OCI-LY7 (cell line): ENCODE data around the gene VPS37C. TPM values are rescaled to one million over a fixed set of nuclear protein-coding genes. Genes with fewer than 3 reads are reported as not detected.

Source experiments
- BruUV-seq: library from RNA; stranded (reverse); fragments of 400-500 nt; replicated peaks from 2 replicates; lab custom pipeline; 2021; lab: Mats Ljungman, UMichigan
- CTCF ChIA-PET: fragments of 300-600 bp; sonication (Branson Sonifier 250); formaldehyde crosslinking; loops from one replicate; lab custom pipeline; 2022; ENCODE audit warnings: antibody characterized with exemption; ENCODE audit not compliant: unreplicated experiment; lab: Charles Lee
- POLR2A ChIA-PET: fragments of 300-600 bp; sonication (Branson Sonifier 250); formaldehyde crosslinking; loops from one replicate; lab custom pipeline; 2022; ENCODE audit warnings: antibody characterized with exemption; lab: Charles Lee
- DNase-seq: peaks from one replicate; pipeline ENCODE4 v3.0.0-alpha.2; 2015; ENCODE audit warnings: low spot score
- H2AFZ ChIP-seq: fragments of 200-600 bp; sonication (generic), shearing (Covaris generic); 2 replicates; pipeline ENCODE4 v1.6.1; 2014; ENCODE audit warnings: mild to moderate bottlenecking, antibody characterized with exemption, low read length, moderate library complexity
- H3K27ac ChIP-seq: fragments of 200-600 bp; sonication (generic); 2 replicates; pipeline ENCODE4 v1.5.1; 2014; ENCODE audit warnings: mixed run types, low read depth, mild to moderate bottlenecking, moderate library complexity, low read length, inconsistent platforms; ENCODE audit not compliant: poor library complexity, severe bottlenecking
- H3K36me3 ChIP-seq: fragments of 200-600 bp; sonication (generic); 2 replicates; pipeline ENCODE4 v1.6.1; 2014; ENCODE audit warnings: mild to moderate bottlenecking, antibody characterized with exemption, low read length, moderate library complexity, mixed read lengths; ENCODE audit not compliant: insufficient read depth
- H3K4me1 ChIP-seq: fragments of 200-600 bp; sonication (generic); 2 replicates; pipeline ENCODE4 v1.5.1; 2014; ENCODE audit warnings: mild to moderate bottlenecking, low read length; ENCODE audit not compliant: insufficient read depth, poor library complexity, severe bottlenecking
- H3K4me2 ChIP-seq: fragments of 200-600 bp; sonication (generic); 2 replicates; pipeline ENCODE4 v1.6.1; 2014; ENCODE audit warnings: mild to moderate bottlenecking, low read length
- H3K4me3 ChIP-seq: fragments of 200-600 bp; sonication (generic); 2 replicates; pipeline ENCODE4 v1.5.1; 2014; ENCODE audit warnings: mild to moderate bottlenecking, low read depth, low read length; ENCODE audit not compliant: poor library complexity, severe bottlenecking
- H3K79me2 ChIP-seq: fragments of 200-600 bp; sonication (generic); 2 replicates; pipeline ENCODE4 v1.6.1; 2016; ENCODE audit warnings: low read depth, mild to moderate bottlenecking, low read length, moderate library complexity, mixed read lengths; ENCODE audit not compliant: insufficient read depth
- H3K9me2 ChIP-seq: fragments of 200-600 bp; sonication (generic); 2 replicates; pipeline ENCODE4 v1.6.1; 2016; ENCODE audit warnings: mild to moderate bottlenecking, low read length, mixed read lengths; ENCODE audit not compliant: insufficient read depth
- H3K9me3 ChIP-seq: fragments of 200-600 bp; sonication (generic); 2 replicates; pipeline ENCODE4 v1.6.1; 2014; ENCODE audit warnings: mild to moderate bottlenecking, mixed run types, low read length, mixed read lengths
- H4K20me1 ChIP-seq: fragments of 200-600 bp; sonication (generic); 2 replicates; pipeline ENCODE4 v1.6.1; 2014; ENCODE audit warnings: mild to moderate bottlenecking, antibody characterized with exemption, low read length, moderate library complexity, mixed read lengths; ENCODE audit not compliant: insufficient read depth
- CTCF ChIP-seq: fragments of 200-600 bp; sonication (generic); conservative IDR thresholded peaks from 2 replicates; pipeline ENCODE4 v1.5.1; 2014; ENCODE audit warnings: mild to moderate bottlenecking, antibody characterized with exemption, low read length, moderate library complexity, mixed read lengths
- EZH2phosphoT487 ChIP-seq: fragments of 200-600 bp; sonication (generic); IDR thresholded peaks from 2 replicates; pipeline ENCODE4 v1.6.1; 2018; ENCODE audit warnings: low read depth, borderline replicate concordance, mild to moderate bottlenecking, mixed run types, antibody characterized with exemption, low read length, moderate library complexity, mixed read lengths
- intact Hi-C: fragments of 100-400 bp; cut with micrococcal nuclease; formaldehyde crosslinking; loops from one replicate; pipeline ENCODE4 v1.10.0; 2022; ENCODE audit not compliant: unreplicated experiment
- total RNA-seq, 2 experiments: library from RNA; depleted of rRNA in 1 of 2; stranded (reverse); fragments of >200 nt in 1 of 2; shearing (Covaris generic) in 1 of 2; gene quantifications; 2 replicates each; pipeline ENCODE4 v1.2.3, GENCODE V29; 2014 to 2022

The VPS37C gene
- total RNA-seq, 2 experiments from 2014 or later: 10.3 to 12.8 TPM

DNA sequence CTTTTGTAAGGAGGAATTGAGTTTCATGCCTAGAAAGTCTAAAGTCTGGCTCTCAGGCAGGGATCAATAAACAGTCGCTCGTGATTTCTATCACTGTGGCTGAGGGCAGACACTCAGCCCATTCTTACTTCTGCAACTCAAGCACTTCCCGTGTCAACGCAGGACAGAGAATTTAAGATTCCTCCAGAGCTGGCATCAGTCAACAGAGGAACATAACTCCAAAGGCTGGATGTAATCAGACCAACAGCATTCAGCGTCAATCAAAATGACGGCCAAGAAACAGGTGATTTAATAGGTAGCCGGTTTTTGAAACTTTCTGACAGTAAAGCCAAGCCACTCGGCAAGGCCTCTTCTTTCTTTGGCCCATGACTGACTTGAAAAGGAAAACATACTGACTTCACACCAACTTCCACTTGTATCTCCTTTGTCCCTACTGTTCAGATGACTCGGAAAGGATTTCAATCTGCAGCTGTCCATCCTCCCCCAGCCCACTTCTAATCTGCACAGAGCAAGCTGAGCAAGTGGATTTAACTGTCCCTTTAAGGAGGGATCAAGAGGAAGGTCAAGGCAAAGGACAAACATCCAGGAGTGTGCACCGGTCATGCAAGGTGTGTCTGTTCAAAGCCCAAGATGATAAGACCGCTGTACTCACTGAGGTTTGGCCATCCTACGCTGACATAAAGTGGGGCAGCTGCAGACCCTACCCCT, 9.5 kb downstream of the VPS37C start:
- Histone ChIP-seq H3K4me2 (no peak overlapping the region), H3K4me3 (no peak overlapping the region), H3K9me3 (peaks cover 30% of the 10 kb centered on the region), H3K9me2 (no peaks in the 10 kb centered on the region), H4K20me1 (no peaks in the 10 kb centered on the region), H3K27ac (no peak overlapping the region), H3K4me1 (no peaks in the 10 kb centered on the region), H3K79me2 (peaks cover 7% of the 10 kb centered on the region; the same call in 1 of the 2 replicates), H2AFZ (no peak overlapping the region), H3K36me3 (peaks cover 14% of the 10 kb centered on the region)
- no peak for DNase-seq
- TF ChIP-seq EZH2phosphoT487 (no peak), CTCF (no peak)
- CTCF ChIA-PET: no interaction called here
- no TSS peak for BruUV-seq
- POLR2A ChIA-PET: no interaction called here
- intact Hi-C loops: no loop called here

DNA sequence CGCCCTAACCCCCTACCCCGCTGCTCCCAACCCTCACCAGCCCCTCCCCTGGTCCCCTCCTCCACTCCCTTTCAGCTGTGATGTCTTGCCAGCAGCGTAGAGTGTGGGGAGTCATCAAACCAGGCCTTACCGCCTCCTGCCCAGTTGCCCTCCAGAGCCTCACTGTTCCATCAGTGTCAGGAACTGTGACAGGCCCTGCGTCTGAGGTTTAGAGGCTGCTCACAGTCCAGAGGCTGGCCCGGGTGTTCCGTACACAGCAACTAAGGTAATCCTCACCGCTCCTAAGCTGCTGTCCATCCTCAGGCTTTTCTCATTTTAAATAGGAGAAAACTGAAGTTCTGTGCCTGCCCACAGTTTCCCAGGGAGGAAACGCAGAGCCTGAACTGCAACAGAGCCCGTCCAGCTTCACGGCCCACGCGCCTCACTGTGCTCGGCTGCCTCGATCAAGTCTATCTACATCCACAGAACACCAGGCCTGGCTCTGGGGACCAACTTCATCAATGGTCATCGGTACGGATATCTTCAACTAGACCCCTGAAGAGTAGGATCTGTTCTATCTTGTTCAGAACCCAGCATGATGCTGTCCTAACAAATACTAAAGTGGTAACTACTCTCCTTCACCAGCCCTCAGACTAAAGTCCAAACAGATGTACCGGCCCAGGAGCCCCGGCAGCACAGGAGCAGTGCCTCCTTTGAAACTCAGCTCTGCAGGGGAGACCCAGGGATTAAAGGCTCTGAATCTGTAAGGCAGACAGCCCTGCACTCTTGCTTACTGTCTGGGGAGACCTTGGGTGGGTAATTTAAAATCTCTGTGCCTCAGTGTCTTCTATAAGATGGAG, 10.3 kb downstream of the VPS37C start:
- intact Hi-C loops: no loop called here
- no TSS peak for BruUV-seq
- Histone ChIP-seq H3K79me2 (peaks cover 7% of the 10 kb centered on the region; the same call in 1 of the 2 replicates), H4K20me1 (no peaks in the 10 kb centered on the region), H3K9me2 (no peaks in the 10 kb centered on the region), H3K36me3 (peaks cover 14% of the 10 kb centered on the region), H3K4me2 (no peak overlapping the region), H3K9me3 (peaks cover 22% of the 10 kb centered on the region), H3K27ac (no peak overlapping the region), H3K4me3 (no peak overlapping the region), H2AFZ (no peak overlapping the region), H3K4me1 (no peaks in the 10 kb centered on the region)
- ChIA-PET CTCF (no interaction called here), POLR2A (no interaction called here)
- DNase-seq: no peak
- TF ChIP-seq CTCF (no peak), EZH2phosphoT487 (no peak)
